Left ventricle myocardium inferior (tissue), 1 donor: ENCODE results near the gene LIPT2. TPM values are rescaled to one million over a fixed set of nuclear protein-coding genes. Genes with fewer than 3 reads are reported as not detected.

Experiments
- DNase-seq: peaks from one replicate; pipeline ENCODE4 v3.0.0-alpha.2; 2020
- H3K27ac ChIP-seq: fragments of 200-600 bp; replicated peaks from 2 replicates; pipeline ENCODE4 v1.8.0; 2021
- H3K27me3 ChIP-seq: fragments of 200-600 bp; 2 replicates; pipeline ENCODE4 v1.8.0; 2021; ENCODE audit warnings: low read depth
- H3K36me3 ChIP-seq: fragments of 200-600 bp; 2 replicates; pipeline ENCODE4 v1.8.0; 2021
- H3K4me1 ChIP-seq: fragments of 200-600 bp; 2 replicates; pipeline ENCODE4 v1.8.0; 2021
- H3K4me3 ChIP-seq: fragments of 200-600 bp; 2 replicates; pipeline ENCODE4 v1.8.0; 2021; ENCODE audit warnings: mild to moderate bottlenecking, moderate library complexity
- H3K9me3 ChIP-seq: fragments of 200-600 bp; replicated peaks from 2 replicates; pipeline ENCODE4 v1.8.0; 2021
- CTCF ChIP-seq: fragments of 200-600 bp; IDR thresholded peaks from 2 replicates; pipeline ENCODE4 v1.8.0; 2021; ENCODE audit warnings: antibody characterized with exemption, mild to moderate bottlenecking, borderline replicate concordance
- intact Hi-C: fragments of 100-400 bp; cut with micrococcal nuclease; formaldehyde crosslinking; loops from one replicate; pipeline ENCODE4 v1.11.0; 2022
- total RNA-seq: library from RNA; stranded (reverse); fragmentation: NEBNext Ultra II Directional; extraction: Animal tissue kit (Norgen Biotek cat#: 25700); gene quantifications from one replicate; pipeline ENCODE4 v1.2.1, GENCODE V29; 2021
- donor health status: DM: no; HTN: yes; CAD: no; lungs with severe emphysema.

Gene LIPT2
- total RNA-seq, 1 donor from 2014 or later: 0.96 TPM

- Histone ChIP-seq H3K27me3 (peaks cover 12% of the 10 kb centered on the region), H3K4me1 (peaks cover 5% of the 10 kb centered on the region), H3K36me3 (no peaks in the 10 kb centered on the region), H3K9me3 (no peaks in the 10 kb centered on the region), H3K27ac (no peak overlapping the region), H3K4me3 (no peak overlapping the region)
- DNase-seq: no peak
- TF ChIP-seq CTCF: no peak
- intact Hi-C loops: no loop called here
Observed at GRCh38 chr11:74476536-74476935, 17.0 kb downstream of the LIPT2 start.

GRCh38 chr11:74474316-74474715, 19.2 kb downstream of the LIPT2 start:
- TF ChIP-seq CTCF: no peak
- Histone ChIP-seq H3K4me1 (peaks cover 5% of the 10 kb centered on the region), H3K36me3 (no peaks in the 10 kb centered on the region), H3K4me3 (no peak overlapping the region), H3K27me3 (peaks cover 9% of the 10 kb centered on the region), H3K27ac (no peak overlapping the region), H3K9me3 (no peaks in the 10 kb centered on the region)
- peak; percentile 23 for DNase-seq
- intact Hi-C loops: no loop called here

GRCh38 chr11:74473382-74474173, 19.9 kb downstream of the LIPT2 start:
- no peaks in the 10 kb centered on the region for H3K36me3 ChIP-seq
- no peak overlapping the region for H3K27ac ChIP-seq
- no peak overlapping the region for H3K4me3 ChIP-seq

GRCh38 chr11:74471668-74472429, 21.7 kb downstream of the LIPT2 start:
- no peaks in the 10 kb centered on the region for H3K27me3 ChIP-seq
- no peak overlapping the region for H3K27ac ChIP-seq
- TF ChIP-seq CTCF: no peak
- H3K9me3 ChIP-seq: no peaks in the 10 kb centered on the region
- no peak for DNase-seq
- H3K36me3 ChIP-seq: no peaks in the 10 kb centered on the region
- intact Hi-C loops: no loop called here
- no peak overlapping the region for H3K4me3 ChIP-seq
- peaks cover 25% of the 10 kb centered on the region for H3K4me1 ChIP-seq

More at GRCh38 chr11:74473382-74474173, 19.9 kb downstream of the LIPT2 start:
- H3K4me1 ChIP-seq: peaks cover 9% of the 10 kb centered on the region
- no peak for TF ChIP-seq CTCF
- peaks cover 7% of the 10 kb centered on the region for H3K27me3 ChIP-seq
- no peak for DNase-seq
- intact Hi-C loops: no loop called here
- H3K9me3 ChIP-seq: no peaks in the 10 kb centered on the region

GRCh38 chr11:74471037-74471436, 22.5 kb downstream of the LIPT2 start:
- Histone ChIP-seq H3K27me3 (no peaks in the 10 kb centered on the region), H3K9me3 (no peaks in the 10 kb centered on the region), H3K36me3 (no peaks in the 10 kb centered on the region), H3K27ac (no peak overlapping the region), H3K4me1 (peaks cover 29% of the 10 kb centered on the region), H3K4me3 (no peak overlapping the region)
- intact Hi-C loops: no loop called here
- no peak for DNase-seq
- no peak for TF ChIP-seq CTCF
